ENCODE results near the gene PHLPP1. TPM values are rescaled to one million over a fixed set of nuclear protein-coding genes. Genes with fewer than 3 reads are reported as not detected.

The PHLPP1 gene
- total RNA-seq, 2 donors from 2014 or later = 8.6 to 20.8 TPM

- peak overlapping the region in 1 of 4 donors; percentile 13 for H3K27ac ChIP-seq
- no peak overlapping the region for H3K4me3 ChIP-seq
- ATAC-seq (no peak), DNase-seq (no peak)
- WGBS, 2 donors = 31% methylated on average over 6 of the region's 6 CpGs
- intact Hi-C loops (cut with DNase I) = no loop called here
- no peaks in the 10 kb centered on the region for H3K9me3 ChIP-seq
- no peaks in the 10 kb centered on the region for H3K27me3 ChIP-seq
- no peaks in the 10 kb centered on the region for H3K36me3 ChIP-seq (replicated peaks in 1 of 2; ENCODE audit: insufficient read depth in 1 of 2, low read depth in 2 of 2)
- H3K4me1 ChIP-seq = no peaks in the 10 kb centered on the region
- TF ChIP-seq POLR2A (IDR thresholded peaks at IDR 0.05) = no peak
- TF ChIP-seq, protein P1, sequence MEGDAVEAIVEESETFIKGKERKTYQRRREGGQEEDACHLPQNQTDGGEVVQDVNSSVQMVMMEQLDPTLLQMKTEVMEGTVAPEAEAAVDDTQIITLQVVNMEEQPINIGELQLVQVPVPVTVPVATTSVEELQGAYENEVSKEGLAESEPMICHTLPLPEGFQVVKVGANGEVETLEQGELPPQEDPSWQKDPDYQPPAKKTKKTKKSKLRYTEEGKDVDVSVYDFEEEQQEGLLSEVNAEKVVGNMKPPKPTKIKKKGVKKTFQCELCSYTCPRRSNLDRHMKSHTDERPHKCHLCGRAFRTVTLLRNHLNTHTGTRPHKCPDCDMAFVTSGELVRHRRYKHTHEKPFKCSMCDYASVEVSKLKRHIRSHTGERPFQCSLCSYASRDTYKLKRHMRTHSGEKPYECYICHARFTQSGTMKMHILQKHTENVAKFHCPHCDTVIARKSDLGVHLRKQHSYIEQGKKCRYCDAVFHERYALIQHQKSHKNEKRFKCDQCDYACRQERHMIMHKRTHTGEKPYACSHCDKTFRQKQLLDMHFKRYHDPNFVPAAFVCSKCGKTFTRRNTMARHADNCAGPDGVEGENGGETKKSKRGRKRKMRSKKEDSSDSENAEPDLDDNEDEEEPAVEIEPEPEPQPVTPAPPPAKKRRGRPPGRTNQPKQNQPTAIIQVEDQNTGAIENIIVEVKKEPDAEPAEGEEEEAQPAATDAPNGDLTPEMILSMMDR (IDR thresholded peaks at IDR 0.05) = no peak
Observed at GRCh38 chr18:62939433-62939832, 224.1 kb downstream of the PHLPP1 start.

GRCh38 chr18:62939926-62940325 is 224.6 kb downstream of the PHLPP1 start:
- peak overlapping the region in 1 of 4 donors; percentile 13 for H3K27ac ChIP-seq
- ATAC-seq = no peak
- WGBS, 2 donors = 70 to 76% methylated on average over 3 of the region's 3 CpGs

GRCh38 chr18:62942578-62942977 is 227.2 kb downstream of the PHLPP1 start:
- DNase-seq = no peak
- Histone ChIP-seq H3K9me3 (no peaks in the 10 kb centered on the region), H3K4me3 (no peak overlapping the region), H3K36me3 (replicated peaks in 1 of 2; ENCODE audit: insufficient read depth in 1 of 2, low read depth in 2 of 2) (peaks cover 0 to 3% of the 10 kb centered on the region in 2 donors), H3K4me1 (no peaks in the 10 kb centered on the region), H3K27ac (peak overlapping the region in 2 of 4 donors; percentile 29 to 58), H3K27me3 (no peaks in the 10 kb centered on the region)
- 80 to 81% methylated on average over 8 of the region's 8 CpGs for WGBS, 2 donors
- TF ChIP-seq POLR2A (IDR thresholded peaks at IDR 0.05) = no peak
- TF ChIP-seq, protein P1 (IDR thresholded peaks at IDR 0.05) = no peak
- peak; percentile 38 for ATAC-seq
- intact Hi-C loops (cut with DNase I) = no loop called here

More at GRCh38 chr18:62939926-62940325, 224.6 kb downstream of the PHLPP1 start:
- DNase-seq = no peak
- Histone ChIP-seq H3K4me1 (no peaks in the 10 kb centered on the region), H3K36me3 (replicated peaks in 1 of 2; ENCODE audit: insufficient read depth in 1 of 2, low read depth in 2 of 2) (no peaks in the 10 kb centered on the region), H3K27me3 (no peaks in the 10 kb centered on the region), H3K9me3 (no peaks in the 10 kb centered on the region), H3K4me3 (no peak overlapping the region)
- TF ChIP-seq POLR2A (IDR thresholded peaks at IDR 0.05) = no peak
- intact Hi-C loops (cut with DNase I) = no loop called here

- Histone ChIP-seq H3K4me3 (no peak overlapping the region), H3K4me1 (no peaks in the 10 kb centered on the region), H3K27me3 (no peaks in the 10 kb centered on the region), H3K36me3 (replicated peaks in 1 of 2; ENCODE audit: insufficient read depth in 1 of 2, low read depth in 2 of 2) (peaks cover 0 to 3% of the 10 kb centered on the region in 2 donors), H3K9me3 (no peaks in the 10 kb centered on the region), H3K27ac (no peak overlapping the region)
- TF ChIP-seq, protein P1 (IDR thresholded peaks at IDR 0.05) = peak in 1 of 7 experiments; percentile 10
- TF ChIP-seq POLR2A (IDR thresholded peaks at IDR 0.05) = no peak
- intact Hi-C loops (cut with DNase I) = no loop called here
- DNase-seq = no peak
- ATAC-seq = no peak
Observed at GRCh38 chr18:62944454-62944853, 229.1 kb downstream of the PHLPP1 start.

GRCh38 chr18:62948788-62949187 is 233.4 kb downstream of the PHLPP1 start:
- ATAC-seq = no peak
- no peak for DNase-seq
- Histone ChIP-seq H3K27ac (no peak overlapping the region), H3K27me3 (no peaks in the 10 kb centered on the region), H3K4me3 (no peak overlapping the region), H3K4me1 (no peaks in the 10 kb centered on the region), H3K36me3 (replicated peaks in 1 of 2; ENCODE audit: insufficient read depth in 1 of 2, low read depth in 2 of 2) (peaks cover 0 to 3% of the 10 kb centered on the region in 2 donors), H3K9me3 (no peaks in the 10 kb centered on the region)
- 96 to 97% methylated on average over 2 of the region's 2 CpGs for WGBS, 2 donors
- intact Hi-C loops (cut with DNase I) = no loop called here
- no peak for TF ChIP-seq POLR2A (IDR thresholded peaks at IDR 0.05)
- TF ChIP-seq, protein P1 (IDR thresholded peaks at IDR 0.05) = no peak
